Spleen (tissue), 11 donors: ENCODE measurements around the gene PRDX6. TPM values are rescaled to one million over a fixed set of nuclear protein-coding genes. Genes with fewer than 3 reads are reported as not detected.

Experiments
- DNase-seq: peaks from one replicate; pipeline ENCODE4 v3.0.0-alpha.2; 2020
- H3K27ac ChIP-seq, 8 donors: fragments of 200-600 bp; sonication (generic) in 7 of 8; 1 replicate in 4 of 8; 2 replicates in 4 of 8; pipeline versions ENCODE4 v1.5.0 to v1.8.0; 2016 to 2021; ENCODE audit warnings: inconsistent platforms in 4 of 8, mild to moderate bottlenecking in 4 of 8, moderate library complexity in 1 of 8
- H3K27me3 ChIP-seq, 7 donors: fragments of 200-600 bp; sonication (generic) in 6 of 7; replicated peaks in 1 of 7; 1 replicate in 4 of 7; 2 replicates in 3 of 7; pipeline versions ENCODE4 v1.5.0 to v1.8.0; 2016 to 2021; ENCODE audit warnings: inconsistent platforms in 3 of 7, mild to moderate bottlenecking in 1 of 7
- H3K36me3 ChIP-seq, 6 donors: fragments of 200-600 bp; sonication (generic) in 5 of 6; 1 replicate in 4 of 6; 2 replicates in 2 of 6; pipeline versions ENCODE4 v1.5.0 to v1.8.0; 2016 to 2021; ENCODE audit warnings: inconsistent platforms in 2 of 6
- H3K4me1 ChIP-seq, 6 donors: fragments of 200-600 bp; sonication (generic) in 5 of 6; 1 replicate in 3 of 6; 2 replicates in 3 of 6; pipeline versions ENCODE4 v1.5.0 to v1.8.0; 2016 to 2021; ENCODE audit warnings: inconsistent platforms in 3 of 6
- H3K4me3 ChIP-seq, 8 donors: fragments of 200-600 bp; sonication (generic) in 7 of 8; 1 replicate in 4 of 8; 2 replicates in 4 of 8; pipeline versions ENCODE4 v1.5.0 to v1.8.0; 2016 to 2021; ENCODE audit warnings: inconsistent platforms in 4 of 8, mild to moderate bottlenecking in 4 of 8, moderate library complexity in 2 of 8
- H3K9me3 ChIP-seq, 8 donors: fragments of 200-600 bp; sonication (generic) in 7 of 8; 1 replicate in 4 of 8; 2 replicates in 4 of 8; pipeline versions ENCODE4 v1.5.0 to v1.8.0; 2016 to 2021; ENCODE audit warnings: inconsistent platforms in 4 of 8
- CTCF ChIP-seq, 11 experiments: fragments of 200-600 bp in 7 of 11; fragments of 450-650 bp in 4 of 11; sonication (generic) in 4 of 11; IDR thresholded peaks in 8 of 11; conservative IDR thresholded peaks in 3 of 11; 1 replicate in 7 of 11; 2 replicates in 4 of 11; pipeline versions ENCODE4 v1.4.0 to v1.8.0; 2016 to 2021; ENCODE audit warnings: antibody characterized with exemption in 11 of 11, inconsistent platforms in 4 of 11, mild to moderate bottlenecking in 1 of 11
- POLR2A ChIP-seq, 3 donors: fragments of 450-650 bp; IDR thresholded peaks; one replicate each; pipeline ENCODE4 v1.5.1; 2017; ENCODE audit warnings: antibody characterized with exemption in 3 of 3, mild to moderate bottlenecking in 1 of 3
- POLR2AphosphoS5 ChIP-seq, 3 donors: sonication (generic); formaldehyde crosslinking; IDR thresholded peaks; one replicate each; pipeline ENCODE4 v1.5.1; 2017; ENCODE audit warnings: antibody characterized with exemption in 3 of 3
- WGBS, 5 donors: extraction: QIAGEN DNeasy Blood & Tissue Kit in 3 of 5; methylation state at CpG; one replicate each; pipeline versions ENCODE4 v1.1.5 to v1.1.7; 2013 to 2018; 5-methylcytosine and 5-hydroxymethylcytosine counted together
- intact Hi-C: fragments of 100-400 bp; cut with DNase I; formaldehyde crosslinking; loops from one replicate; pipeline ENCODE4 v1.15.0; 2023; ENCODE audit warnings: low total_unique reads
- polyA plus RNA-seq, 3 donors: library from polyadenylated mRNA; stranded (reverse); fragments of 200-250 nt; gene quantifications; one replicate each; pipeline ENCODE4 v1.2.1, GENCODE V29; 2013
- total RNA-seq, 7 donors: library from RNA; depleted of rRNA in 3 of 7; stranded (reverse); fragments of >200 nt in 3 of 7; fragmentation: NEBNext Ultra II Directional in 4 of 7; extraction: Animal tissue kit (Norgen Biotek cat#: 25700) in 4 of 7; gene quantifications; one replicate each; pipeline versions ENCODE4 v1.1.0 to v1.2.1, GENCODE V29; 2016 to 2021
- donor health status: healthy with polysubstance abuse.
- donor health status: DM: no; HTN: no; CAD: no; lungs with moderate emphysema.
- donor health status: DM: no; HTN: no; CAD: no.
- donor health status: Bipolar disorder and iron deficiency.
- donor health status: healthy.
- donor health status: DM: no; HTN: no; CAD: no.
- donor health status: DM: yes; HTN: yes; CAD: no.

Gene PRDX6
- total and polyA plus RNA-seq, 10 donors = 122 to 240 (median 146) TPM

- WGBS, 5 donors = 76 to 92% (median 80%) methylated on average over 1 of the region's 1 CpG
- Histone ChIP-seq H3K4me3 (no peak overlapping the region), H3K4me1 (peaks cover 19 to 36% (median 30%) of the 10 kb centered on the region in 6 donors), H3K9me3 (no peaks in the 10 kb centered on the region), H3K27ac (no peak overlapping the region), H3K36me3 (peaks cover 2 to 76% (median 67%) of the 10 kb centered on the region in 6 donors), H3K27me3 (no peaks in the 10 kb centered on the region)
- TF ChIP-seq POLR2AphosphoS5 (IDR thresholded peaks at IDR 0.05) = no peak
- no peak for TF ChIP-seq CTCF (IDR thresholded peaks at IDR 0.05 in 8 of 11, conservative IDR thresholded peaks at IDR 0.05 in 3 of 11)
- TF ChIP-seq POLR2A (IDR thresholded peaks at IDR 0.05) = no peak
- intact Hi-C loops = no loop called here
- no peak for DNase-seq
These were observed 5.5 kb downstream of the PRDX6 start for GRCh38 chr1:173482683-173483082.

DNA sequence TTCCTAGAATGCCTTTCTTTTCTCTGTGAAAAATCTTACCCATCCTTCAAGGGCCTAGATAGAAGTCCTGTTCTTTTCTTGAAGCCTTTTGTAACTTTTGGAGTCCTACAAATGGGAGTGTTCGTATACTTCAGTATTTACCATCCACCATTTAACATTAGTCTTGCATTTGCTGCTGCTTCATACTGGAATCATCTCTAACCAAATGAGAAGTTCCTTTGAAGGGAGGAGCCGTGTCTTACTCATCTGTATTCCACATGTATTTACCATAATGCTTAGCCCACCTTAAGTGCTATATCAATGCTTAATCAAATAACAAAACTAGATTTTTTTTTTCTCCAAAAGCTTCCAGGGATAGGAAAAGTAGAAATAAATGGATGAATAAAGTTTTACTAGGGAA lies 7.1 kb downstream of the PRDX6 start:
- no peaks in the 10 kb centered on the region for H3K9me3 ChIP-seq
- H3K4me3 ChIP-seq = no peak overlapping the region
- H3K27me3 ChIP-seq = no peaks in the 10 kb centered on the region
- intact Hi-C loops = no loop called here
- H3K27ac ChIP-seq = no peak overlapping the region
- 93 to 96% (median 95%) methylated on average over 2 of the region's 2 CpGs for WGBS, 5 donors
- peaks cover 2 to 92% (median 83%) of the 10 kb centered on the region in 6 donors for H3K36me3 ChIP-seq
- TF ChIP-seq CTCF (IDR thresholded peaks at IDR 0.05 in 8 of 11, conservative IDR thresholded peaks at IDR 0.05 in 3 of 11) = no peak
- no peak for TF ChIP-seq POLR2A (IDR thresholded peaks at IDR 0.05)
- TF ChIP-seq POLR2AphosphoS5 (IDR thresholded peaks at IDR 0.05) = no peak
- H3K4me1 ChIP-seq = peaks cover 6 to 22% (median 15%) of the 10 kb centered on the region in 6 donors
- no peak for DNase-seq

DNA sequence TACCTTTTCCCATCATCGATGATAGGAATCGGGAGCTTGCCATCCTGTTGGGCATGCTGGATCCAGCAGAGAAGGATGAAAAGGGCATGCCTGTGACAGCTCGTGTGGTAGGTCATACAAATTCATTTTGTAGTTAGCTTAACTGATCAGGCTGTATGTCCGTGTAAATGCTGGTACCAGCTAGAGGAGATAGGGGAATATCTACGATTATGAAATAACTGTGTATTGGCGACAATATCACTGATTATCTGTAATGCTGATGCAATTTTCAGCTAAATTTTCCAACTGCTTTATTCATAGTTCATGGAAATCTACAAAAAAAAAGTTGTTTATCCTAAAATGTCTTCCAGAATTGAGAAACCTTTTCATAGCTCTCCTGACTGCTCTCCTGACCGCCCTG lies 8.3 kb downstream of the PRDX6 start:
- no peak overlapping the region for H3K4me3 ChIP-seq

DNA sequence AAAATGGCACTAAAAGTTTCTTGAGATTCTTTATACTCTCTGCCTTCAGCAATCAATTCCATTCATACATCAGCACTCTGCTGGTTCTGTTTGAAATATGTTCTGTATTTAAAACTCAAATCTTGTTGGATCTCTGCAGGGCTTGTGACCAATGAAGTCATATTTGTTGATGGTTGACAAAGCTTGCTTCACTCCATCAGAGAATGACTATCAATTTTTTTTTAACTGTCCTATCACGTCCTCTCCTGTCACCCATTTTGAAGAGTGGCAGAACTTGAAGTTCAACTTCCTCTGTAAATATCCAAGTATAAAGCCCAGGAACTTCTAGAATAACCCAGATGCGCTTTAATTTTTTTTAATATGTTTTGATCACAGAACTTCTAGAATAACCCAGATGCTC lies 10.9 kb downstream of the PRDX6 start:
- Histone ChIP-seq H3K27me3 (no peaks in the 10 kb centered on the region), H3K4me3 (no peak overlapping the region), H3K36me3 (peaks cover 0 to 94% (median 66%) of the 10 kb centered on the region in 6 donors), H3K9me3 (peaks cover 0 to 3% (median 0%) of the 10 kb centered on the region in 8 donors), H3K4me1 (no peaks in the 10 kb centered on the region), H3K27ac (no peak overlapping the region)
- intact Hi-C loops = no loop called here
- DNase-seq = no peak
- 75 to 87% (median 79%) methylated on average over 2 of the region's 2 CpGs for WGBS, 5 donors
- TF ChIP-seq POLR2AphosphoS5 (IDR thresholded peaks at IDR 0.05) (no peak), CTCF (IDR thresholded peaks at IDR 0.05 in 8 of 11, conservative IDR thresholded peaks at IDR 0.05 in 3 of 11) (no peak), POLR2A (IDR thresholded peaks at IDR 0.05) (no peak)

More for the DNA sequence above, 8.3 kb downstream of the PRDX6 start:
- Histone ChIP-seq H3K36me3 (peaks cover 2 to 100% (median 86%) of the 10 kb centered on the region in 6 donors), H3K9me3 (no peaks in the 10 kb centered on the region), H3K27me3 (no peaks in the 10 kb centered on the region), H3K27ac (no peak overlapping the region), H3K4me1 (peaks cover 0 to 11% (median 3%) of the 10 kb centered on the region in 6 donors)
- intact Hi-C loops = no loop called here
- no peak for TF ChIP-seq CTCF (IDR thresholded peaks at IDR 0.05 in 8 of 11, conservative IDR thresholded peaks at IDR 0.05 in 3 of 11)
- TF ChIP-seq POLR2AphosphoS5 (IDR thresholded peaks at IDR 0.05) = no peak
- no peak for TF ChIP-seq POLR2A (IDR thresholded peaks at IDR 0.05)
- WGBS, 5 donors = 92 to 98% (median 94%) methylated on average over 7 of the region's 7 CpGs
- no peak for DNase-seq
